B cell (primary cell): ENCODE measurements around the gene CCDC191. TPM values are rescaled to one million over a fixed set of nuclear protein-coding genes. Genes with fewer than 3 reads are reported as not detected.

Experiments used
- ATAC-seq: fragments of 200-7000 bp; cut with Tn5 transposase; one replicate; pipeline ENCODE4 v1.10.0; 2021; ENCODE audit warnings: low read depth, mild to moderate bottlenecking, moderate number of reproducible peaks, moderate library complexity
- CTCF ChIA-PET: fragments of 350-600 bp; sonication (Branson Sonifier 250); formaldehyde crosslinking; loops from one replicate; lab custom pipeline; 2021; ENCODE audit warnings: antibody characterized with exemption, inconsistent platforms; lab: Charles Lee
- POLR2A ChIA-PET: fragments of 350-600 bp; sonication (Branson Sonifier 250); formaldehyde crosslinking; loops from one replicate; lab custom pipeline; 2021; ENCODE audit warnings: antibody characterized with exemption; lab: Charles Lee
- DNase-seq: peaks from one replicate; pipeline ENCODE4 v3.0.0; 2013
- H2AFZ ChIP-seq: 2 replicates; pipeline ENCODE4 v1.6.1; 2012; ENCODE audit warnings: mild to moderate bottlenecking, low read depth, low read length; ENCODE audit not compliant: insufficient read depth, poor library complexity, severe bottlenecking
- H3K27ac ChIP-seq, 2 donors: 1 replicate in 1 of 2; 2 replicates in 1 of 2; pipeline ENCODE4 v1.5.1; 2012 to 2013; ENCODE audit warnings: low read length in 2 of 2, mild to moderate bottlenecking in 2 of 2, moderate library complexity in 1 of 2
- H3K27me3 ChIP-seq, 4 experiments: fragments of 200-600 bp in 1 of 4; sonication (generic) in 1 of 4; replicated peaks in 1 of 4; 1 replicate in 2 of 4; 2 replicates in 2 of 4; pipeline versions ENCODE4 v1.6.1 to v1.7.0; 2013 to 2016; ENCODE audit warnings: low read length in 3 of 4, mild to moderate bottlenecking in 2 of 4, mixed read lengths in 1 of 4, moderate library complexity in 1 of 4; ENCODE audit not compliant: insufficient read depth in 4 of 4, control insufficient read depth in 3 of 4; ENCODE audit errors: control extremely low read depth in 1 of 4
- H3K36me3 ChIP-seq, 2 experiments: replicated peaks in 1 of 2; 1 replicate in 1 of 2; 2 replicates in 1 of 2; pipeline versions ENCODE4 v1.6.1 to v1.7.1; 2013; ENCODE audit warnings: low read length in 1 of 2; ENCODE audit not compliant: insufficient read depth in 2 of 2, control insufficient read depth in 1 of 2; ENCODE audit errors: control extremely low read depth in 1 of 2, extremely low read depth in 1 of 2
- H3K4me1 ChIP-seq, 2 donors: fragments of 200-600 bp in 1 of 2; sonication (generic) in 1 of 2; 1 replicate in 1 of 2; 2 replicates in 1 of 2; pipeline versions ENCODE4 v1.5.1 to v1.6.1; 2013 to 2017; ENCODE audit warnings: low read length in 2 of 2; ENCODE audit not compliant: control insufficient read depth in 2 of 2, insufficient read depth in 2 of 2
- H3K4me2 ChIP-seq: replicated peaks from 2 replicates; pipeline ENCODE3; 2012; ENCODE audit warnings: mild to moderate bottlenecking, low read depth, low read length; ENCODE audit not compliant: poor library complexity, severe bottlenecking
- H3K4me3 ChIP-seq, 5 experiments: fragments of 200-600 bp in 1 of 5; sonication (generic) in 1 of 5; 1 replicate in 3 of 5; 2 replicates in 2 of 5; pipeline versions ENCODE4 v1.5.1 to v1.7.0; 2011 to 2016; ENCODE audit warnings: low read length in 4 of 5, mild to moderate bottlenecking in 4 of 5, low read depth in 2 of 5, control low read depth in 1 of 5, moderate library complexity in 1 of 5; ENCODE audit not compliant: insufficient read depth in 1 of 5; ENCODE audit errors: control extremely low read depth in 1 of 5, extremely low read depth in 1 of 5
- H3K79me2 ChIP-seq: fragments of 200-600 bp; sonication (generic); one replicate; pipeline ENCODE4 v1.6.0; 2016; ENCODE audit warnings: low read length; ENCODE audit not compliant: control insufficient read depth, insufficient read depth
- H3K9ac ChIP-seq: fragments of 200-600 bp; sonication (generic); 2 replicates; pipeline ENCODE4 v1.6.1; 2017; ENCODE audit warnings: mild to moderate bottlenecking, low read length, moderate library complexity
- H3K9me3 ChIP-seq, 3 donors: one replicate each; pipeline versions ENCODE4 v1.6.1 to v1.7.1; 2013; ENCODE audit warnings: low read length in 2 of 3; ENCODE audit not compliant: control insufficient read depth in 2 of 3, insufficient read depth in 1 of 3; ENCODE audit errors: control extremely low read depth in 1 of 3
- H4K20me1 ChIP-seq: 2 replicates; pipeline ENCODE4 v1.6.0; 2012; ENCODE audit warnings: mild to moderate bottlenecking, low read length; ENCODE audit not compliant: insufficient read depth, control insufficient read depth, poor library complexity, severe bottlenecking
- H3K27ac Mint-ChIP-seq: one replicate; pipeline ENCODE4 v1.8.0; 2021; ENCODE audit warnings: mixed read lengths
- H3K27me3 Mint-ChIP-seq: one replicate; pipeline ENCODE4 v1.8.0; 2021; ENCODE audit warnings: mixed read lengths
- H3K4me1 Mint-ChIP-seq: one replicate; pipeline ENCODE4 v1.8.0; 2021; ENCODE audit warnings: mixed read lengths
- H3K4me3 Mint-ChIP-seq: one replicate; pipeline ENCODE4 v1.8.0; 2021; ENCODE audit warnings: mixed read lengths
- H3K9me3 Mint-ChIP-seq: one replicate; pipeline ENCODE4 v1.8.0; 2022; ENCODE audit warnings: mixed read lengths; ENCODE audit not compliant: insufficient read depth
- CTCF ChIP-seq: fragments of 200-600 bp; IDR thresholded peaks from one replicate; pipeline ENCODE4 v1.8.0; 2022; ENCODE audit warnings: antibody characterized with exemption, mild to moderate bottlenecking
- EZH2 ChIP-seq: IDR thresholded peaks from 2 replicates; pipeline ENCODE4 v1.6.1; 2012; ENCODE audit warnings: borderline replicate concordance, low read depth, mild to moderate bottlenecking, moderate library complexity, low read length; ENCODE audit not compliant: insufficient read depth, poor library complexity, severe bottlenecking
- WGBS: methylation state at CpG from one replicate; pipeline ENCODE4 v1.1.5; 2013; ENCODE audit warnings: missing lambda C conversion rate; ENCODE audit not compliant: insufficient coverage; 5-methylcytosine and 5-hydroxymethylcytosine counted together
- intact Hi-C: fragments of 100-400 bp; cut with micrococcal nuclease; formaldehyde crosslinking; loops from one replicate; pipeline ENCODE4 v1.10.0; 2022
- polyA plus RNA-seq: library from polyadenylated mRNA; depleted of rRNA; stranded (reverse); fragments of >200 nt; gene quantifications from 2 replicates; pipeline ENCODE4 v1.2.3, GENCODE V29; 2012
- total RNA-seq, 2 donors: library from RNA; stranded (reverse); fragments of 120-200 nt in 1 of 2; gene quantifications; 1 replicate in 1 of 2; 2 replicates in 1 of 2; pipeline versions ENCODE4 v1.2.3 to v1.2.4, GENCODE V29; 2013 to 2022

Gene CCDC191
- total and polyA plus RNA-seq, 2 donors (not counting 1 experiment from before 2014, with no cell fraction given) = 26.7 to 47.9 TPM

DNA sequence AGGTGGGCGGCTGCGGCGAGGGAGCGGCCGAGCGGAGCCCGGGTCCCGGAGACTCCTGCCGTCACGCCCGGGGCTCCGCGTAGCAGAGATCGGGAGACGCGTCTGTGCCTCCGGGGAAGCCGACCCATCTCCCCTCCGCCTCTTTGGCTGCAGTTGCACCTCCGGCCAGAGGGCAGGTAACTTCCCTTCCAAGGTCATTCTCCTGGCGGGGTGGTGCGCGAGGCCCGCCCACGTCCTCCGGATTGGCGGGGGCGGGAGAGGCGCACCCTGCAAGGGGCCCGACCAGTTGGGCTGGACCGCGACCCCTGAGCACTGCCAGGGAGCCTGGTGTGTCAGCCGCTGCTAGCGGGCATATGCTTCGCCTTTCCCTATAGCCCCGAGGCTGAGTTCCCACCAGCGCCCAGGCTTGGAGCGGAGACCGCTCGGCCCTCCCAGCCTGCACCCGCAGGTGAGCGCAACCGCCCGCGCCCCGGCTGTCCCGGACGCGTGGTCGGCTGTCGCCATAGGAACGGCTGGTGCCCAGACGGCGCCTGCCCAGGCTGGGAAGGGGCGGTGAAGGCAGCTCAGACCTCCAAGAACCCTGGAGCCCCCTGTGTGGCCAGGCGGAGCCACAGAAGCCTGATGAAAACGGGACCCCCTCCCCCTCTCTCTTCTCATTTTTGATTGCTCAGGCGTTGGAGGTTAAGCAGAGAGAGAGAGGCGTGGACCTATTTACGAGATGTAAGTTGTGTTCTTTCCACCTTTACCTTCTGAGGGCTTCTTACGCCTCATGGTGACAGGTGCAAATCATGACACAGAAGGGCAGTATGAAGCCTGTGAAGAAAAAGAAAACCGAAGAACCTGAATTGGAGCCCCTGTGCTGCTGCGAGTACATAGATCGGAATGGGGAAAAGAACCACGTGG lies 108.1 kb downstream of the CCDC191 start:
- Histone ChIP-seq H3K9me3 (no peaks in the 10 kb centered on the region), H3K4me3 (peak overlapping the region; percentile 16 to 89 (median 84)), H4K20me1 (no peaks in the 10 kb centered on the region), H3K4me2 (peak overlapping the region; percentile 93), H3K4me1 (peaks cover 12 to 14% of the 10 kb centered on the region in 2 donors), H3K27ac (peak overlapping the region; percentile 44 to 70), H3K9ac (peak overlapping the region; percentile 79), H3K79me2 (no peaks in the 10 kb centered on the region), H3K36me3 (peaks cover 7 to 13% of the 10 kb centered on the region in 2 experiments), H2AFZ (peak overlapping the region; percentile 88), H3K27me3 (no peaks in the 10 kb centered on the region)
- CTCF ChIA-PET = no interaction called here
- POLR2A ChIA-PET = no interaction called here
- intact Hi-C loops = loop anchor here (1.0 to 5.0 kb wide), 3 partner anchors 37 to 264 kb away; partner anchors contain the start of genes CCDC191 and QTRT2
- peaks cover 22% of the 10 kb centered on the region for H3K4me1 Mint-ChIP-seq
- ATAC-seq (peak; percentile 50), DNase-seq (no peak)
- no peak for TF ChIP-seq EZH2
- TF ChIP-seq CTCF = no peak
- 3% methylated on average over 58 of the region's 65 CpGs for WGBS
- no peaks in the 10 kb centered on the region for H3K27me3 Mint-ChIP-seq
- H3K4me3 Mint-ChIP-seq = peak overlapping the region; percentile 87
- H3K27ac Mint-ChIP-seq = peak overlapping the region; percentile 81
- H3K9me3 Mint-ChIP-seq = no peaks in the 10 kb centered on the region
